ENCODE measurements around the gene ADGRG6. TPM values are rescaled to one million over a fixed set of nuclear protein-coding genes. Genes with fewer than 3 reads are reported as not detected.

Gene ADGRG6
- polyA plus RNA-seq, 1 of the 3 experiments (the other 2 are of a cell fraction): 61.5 TPM

- Histone ChIP-seq H3K9me2 (no peaks in the 10 kb centered on the region), H2AFZ (ENCODE audit: low read depth) (no peak overlapping the region), H3K4me3 (ENCODE audit: low read depth in 2 of 2, low read length in 1 of 2) (no peak overlapping the region), H3K79me2 (ENCODE audit: insufficient read depth) (no peaks in the 10 kb centered on the region), H3K4me2 (no peak overlapping the region), H3K9me3 (no peaks in the 10 kb centered on the region; the same call in 1 of the 2 replicates), H3K4me1 (ENCODE audit: control insufficient read depth in 1 of 2, insufficient read depth in 2 of 2, low read depth in 1 of 2, low read length in 1 of 2) (no peaks in the 10 kb centered on the region), H4K20me1 (ENCODE audit: insufficient read depth) (no peaks in the 10 kb centered on the region), H3K9ac (no peak overlapping the region), H3K27ac (ENCODE audit: low read depth in 2 of 2, low read length in 1 of 2) (no peak overlapping the region), H3F3A (replicated peaks; ENCODE audit: insufficient read depth) (peaks cover 3% of the 10 kb centered on the region), H3K27me3 (ENCODE audit: insufficient read depth) (no peaks in the 10 kb centered on the region), H3K36me3 (replicated peaks in 1 of 2; ENCODE audit: control insufficient read depth in 1 of 2, insufficient read depth in 2 of 2, low read length in 1 of 2) (no peaks in the 10 kb centered on the region)
- WGBS (ENCODE audit: low lambda C conversion rate): 19% methylated on average over 1 of the region's 1 CpG
- ChIA-PET POLR2A (no interaction called here), CTCF (interaction anchor here (1.2 to 1.3 kb wide), 2 partner anchors 8 to 34 kb away, joined by 3 to 4 read pairs; no protein-coding TSS in a partner anchor)
- no peak for TF ChIP-seq CHD2 (IDR thresholded peaks at IDR 0.05; ENCODE audit: low read length, partially characterized antibody)
- TF ChIP-seq USF2 (IDR thresholded peaks at IDR 0.05; ENCODE audit: borderline replicate concordance, low read depth, low read length): no peak
- no peak for TF ChIP-seq CTCF (IDR thresholded peaks at IDR 0.05)
- TF ChIP-seq YY1 (IDR thresholded peaks at IDR 0.05; ENCODE audit: low read depth): no peak
- TF ChIP-seq ZBTB33 (IDR thresholded peaks at IDR 0.05; ENCODE audit: borderline replicate concordance, low read depth): no peak
- no peak for TF ChIP-seq MXI1 (IDR thresholded peaks at IDR 0.05; ENCODE audit: low read depth, low read length)
- TF ChIP-seq RAD21 (IDR thresholded peaks at IDR 0.05; ENCODE audit: low read length): no peak
- TF ChIP-seq IRF3 (IDR thresholded peaks at IDR 0.05; ENCODE audit: low read depth, low read length): no peak
- no peak for TF ChIP-seq TEAD4 (IDR thresholded peaks at IDR 0.05; ENCODE audit: borderline replicate concordance, insufficient read depth)
- TF ChIP-seq SIN3A (IDR thresholded peaks at IDR 0.05; ENCODE audit: borderline replicate concordance, low read depth, low read length): no peak
- no peak for TF ChIP-seq NRF1 (IDR thresholded peaks at IDR 0.05; ENCODE audit: low read depth, low read length)
- TF ChIP-seq MAX (IDR thresholded peaks at IDR 0.05; ENCODE audit: low read depth): no peak
- DNase-seq: no peak
Measured at GRCh38 chr6:142286088-142286409, 15.8 kb upstream of the ADGRG6 start.
